Activated naive CD4-positive, alpha-beta T cell treated with anti-CD3 and anti-CD28 coated beads for 36 hours (primary cell): ENCODE results near the gene TMEM60. TPM values are rescaled to one million over a fixed set of nuclear protein-coding genes. Genes with fewer than 3 reads are reported as not detected.
"Not testable (repeated sequence)": the region's sequence is repeated elsewhere in the genome, so short reads cannot be mapped to it uniquely, and the experiment has no call there.

Experiments
- CTCF ChIA-PET: fragments of 350-600 bp; sonication (Branson Sonifier 250); formaldehyde crosslinking; loops from one replicate; lab custom pipeline; 2021; ENCODE audit warnings: antibody characterized with exemption; lab: Charles Lee
- DNase-seq: peaks from one replicate; pipeline ENCODE4 v3.0.0-alpha.2; 2020
- H3K27ac Mint-ChIP-seq: one replicate; pipeline ENCODE4 v1.8.0; 2021; ENCODE audit warnings: mild to moderate bottlenecking, mixed read lengths
- H3K27me3 Mint-ChIP-seq: one replicate; pipeline ENCODE4 v1.8.0; 2021; ENCODE audit warnings: low read depth, mixed read lengths
- H3K36me3 Mint-ChIP-seq: one replicate; pipeline ENCODE4 v1.8.0; 2021; ENCODE audit warnings: low read depth, mixed read lengths
- H3K4me1 Mint-ChIP-seq: one replicate; pipeline ENCODE4 v1.8.0; 2021; ENCODE audit warnings: low read depth, mixed read lengths
- H3K4me3 Mint-ChIP-seq: one replicate; pipeline ENCODE4 v1.8.0; 2021; ENCODE audit warnings: mild to moderate bottlenecking, moderate library complexity, mixed read lengths
- H3K9me3 Mint-ChIP-seq: one replicate; pipeline ENCODE4 v1.8.0; 2021; ENCODE audit warnings: mixed read lengths
- intact Hi-C: fragments of 100-400 bp; cut with micrococcal nuclease; formaldehyde crosslinking; loops from one replicate; pipeline ENCODE4 v1.15.1; 2023
- total RNA-seq, 2 experiments: library from RNA; stranded (reverse); gene quantifications; one replicate each; pipeline ENCODE4 v1.2.3, GENCODE V29; 2021

TMEM60 gene
- total RNA-seq, 2 experiments from 2014 or later, result 11.1 to 11.4 TPM

- Mint-ChIP-seq H3K4me1 (peaks cover 14% of the 10 kb centered on the region), H3K27ac (no peak overlapping the region), H3K4me3 (no peak overlapping the region), H3K9me3 (no peaks in the 10 kb centered on the region), H3K36me3 (peaks cover 9% of the 10 kb centered on the region), H3K27me3 (no peaks in the 10 kb centered on the region)
- CTCF ChIA-PET, result interaction anchor here (0.5 kb wide), 1 partner anchor 274 kb away, joined by 3 read pairs; no protein-coding TSS in a partner anchor
- DNase-seq, result no peak
- intact Hi-C loops, result no loop called here
Measured at GRCh38 chr7:77791336-77791735, 6.9 kb downstream of the TMEM60 start.

GRCh38 chr7:77788327-77788902 is 9.8 kb downstream of the TMEM60 start:
- Mint-ChIP-seq H3K9me3 (peaks cover 6% of the 10 kb centered on the region), H3K27ac (no peak overlapping the region), H3K27me3 (no peaks in the 10 kb centered on the region), H3K36me3 (peaks cover 20% of the 10 kb centered on the region), H3K4me1 (no peaks in the 10 kb centered on the region), H3K4me3 (no peak overlapping the region)
- intact Hi-C loops, result no loop called here
- DNase-seq, result no peak
- CTCF ChIA-PET, result no interaction called here

- no peaks in the 10 kb centered on the region for H3K27me3 Mint-ChIP-seq
- DNase-seq, result no peak
- H3K27ac Mint-ChIP-seq, result no peak overlapping the region
- peaks cover 24% of the 10 kb centered on the region for H3K36me3 Mint-ChIP-seq
- CTCF ChIA-PET, result interaction anchor here (0.6 kb wide), 1 partner anchor 119 kb away, joined by 3 read pairs; no protein-coding TSS in a partner anchor
- no peaks in the 10 kb centered on the region for H3K4me1 Mint-ChIP-seq
- peaks cover 6% of the 10 kb centered on the region for H3K9me3 Mint-ChIP-seq
- intact Hi-C loops, result no loop called here
- H3K4me3 Mint-ChIP-seq, result no peak overlapping the region
Measured at GRCh38 chr7:77786741-77787140, 11.5 kb downstream of the TMEM60 start.

- no peak overlapping the region for H3K27ac Mint-ChIP-seq
- H3K4me1 Mint-ChIP-seq, result no peaks in the 10 kb centered on the region
- CTCF ChIA-PET, result no interaction called here
- no peak overlapping the region for H3K4me3 Mint-ChIP-seq
- intact Hi-C loops, result no loop called here
- no peak for DNase-seq
- H3K36me3 Mint-ChIP-seq, result peaks cover 24% of the 10 kb centered on the region
- H3K9me3 Mint-ChIP-seq, result peaks cover 6% of the 10 kb centered on the region
- H3K27me3 Mint-ChIP-seq, result no peaks in the 10 kb centered on the region
Measured at GRCh38 chr7:77786018-77786417, 12.2 kb downstream of the TMEM60 start.

- H3K4me3 Mint-ChIP-seq, H3K9me3 Mint-ChIP-seq, DNase-seq, H3K27ac Mint-ChIP-seq, CTCF ChIA-PET, H3K4me1 Mint-ChIP-seq, H3K27me3 Mint-ChIP-seq, intact Hi-C loops: not testable (repeated sequence)
- H3K36me3 Mint-ChIP-seq, result peaks cover 24% of the 10 kb centered on the region
Measured at GRCh38 chr7:77784426-77784825, 13.8 kb downstream of the TMEM60 start.

GRCh38 chr7:77783545-77783944 is 14.7 kb downstream of the TMEM60 start:
- Mint-ChIP-seq H3K27ac (no peak overlapping the region), H3K27me3 (no peaks in the 10 kb centered on the region), H3K4me1 (no peaks in the 10 kb centered on the region), H3K4me3 (no peak overlapping the region), H3K36me3 (peaks cover 24% of the 10 kb centered on the region), H3K9me3 (peaks cover 6% of the 10 kb centered on the region)
- CTCF ChIA-PET, result no interaction called here
- DNase-seq, result no peak
- intact Hi-C loops, result no loop called here

GRCh38 chr7:77783111-77783510 is 15.1 kb downstream of the TMEM60 start:
- intact Hi-C loops, result no loop called here
- DNase-seq, result no peak
- Mint-ChIP-seq H3K36me3 (peaks cover 24% of the 10 kb centered on the region), H3K9me3 (peaks cover 6% of the 10 kb centered on the region), H3K4me1 (no peaks in the 10 kb centered on the region), H3K4me3 (no peak overlapping the region), H3K27me3 (no peaks in the 10 kb centered on the region), H3K27ac (no peak overlapping the region)
- CTCF ChIA-PET, result no interaction called here

GRCh38 chr7:77782383-77782782 is 15.9 kb downstream of the TMEM60 start:
- Mint-ChIP-seq H3K9me3 (peaks cover 6% of the 10 kb centered on the region), H3K27me3 (no peaks in the 10 kb centered on the region), H3K4me1 (no peaks in the 10 kb centered on the region), H3K4me3 (no peak overlapping the region), H3K36me3 (peaks cover 24% of the 10 kb centered on the region), H3K27ac (no peak overlapping the region)
- intact Hi-C loops, result no loop called here
- CTCF ChIA-PET, result no interaction called here
- DNase-seq, result no peak

- DNase-seq, result no peak
- intact Hi-C loops, result no loop called here
- no peak overlapping the region for H3K27ac Mint-ChIP-seq
- CTCF ChIA-PET, result interaction anchor here (1.5 kb wide), 1 partner anchor 120 kb away, joined by 3 read pairs; no protein-coding TSS in a partner anchor
- peaks cover 23% of the 10 kb centered on the region for H3K36me3 Mint-ChIP-seq
- no peaks in the 10 kb centered on the region for H3K27me3 Mint-ChIP-seq
- H3K4me3 Mint-ChIP-seq, result no peak overlapping the region
- no peaks in the 10 kb centered on the region for H3K9me3 Mint-ChIP-seq
- no peaks in the 10 kb centered on the region for H3K4me1 Mint-ChIP-seq
Measured at GRCh38 chr7:77778535-77778934, 19.7 kb downstream of the TMEM60 start.

GRCh38 chr7:77771901-77772300 is 26.3 kb downstream of the TMEM60 start:
- Mint-ChIP-seq H3K4me3 (no peak overlapping the region), H3K36me3 (peaks cover 19% of the 10 kb centered on the region), H3K27me3 (no peaks in the 10 kb centered on the region), H3K9me3 (no peaks in the 10 kb centered on the region), H3K27ac (no peak overlapping the region), H3K4me1 (no peaks in the 10 kb centered on the region)
- DNase-seq, result no peak
- CTCF ChIA-PET, result interaction anchor here (0.6 to 2.1 kb wide), 3 partner anchors 79 to 120 kb away, joined by 3 to 7 read pairs (median 4); no protein-coding TSS in a partner anchor
- intact Hi-C loops, result no loop called here

GRCh38 chr7:77770316-77770715 is 27.9 kb downstream of the TMEM60 start:
- Mint-ChIP-seq H3K36me3 (peaks cover 10% of the 10 kb centered on the region), H3K27me3 (no peaks in the 10 kb centered on the region), H3K4me1 (no peaks in the 10 kb centered on the region), H3K9me3 (no peaks in the 10 kb centered on the region), H3K4me3 (no peak overlapping the region), H3K27ac (no peak overlapping the region)
- intact Hi-C loops, result no loop called here
- CTCF ChIA-PET, result interaction anchor here (2.1 kb wide), 1 partner anchor 119 kb away, joined by 7 read pairs; no protein-coding TSS in a partner anchor
- DNase-seq, result no peak

- H3K9me3 Mint-ChIP-seq, result no peaks in the 10 kb centered on the region
- H3K36me3 Mint-ChIP-seq, result peaks cover 10% of the 10 kb centered on the region
- no peak overlapping the region for H3K27ac Mint-ChIP-seq
- H3K27me3 Mint-ChIP-seq, result no peaks in the 10 kb centered on the region
- intact Hi-C loops, result no loop called here
- CTCF ChIA-PET, result no interaction called here
- no peak overlapping the region for H3K4me3 Mint-ChIP-seq
- H3K4me1 Mint-ChIP-seq, result peaks cover 10% of the 10 kb centered on the region
- DNase-seq, result no peak
Measured at GRCh38 chr7:77766801-77767605, 31.2 kb downstream of the TMEM60 start.
